Rectal smooth muscle tissue (tissue), 1 donor: ENCODE measurements around the gene NXPH4.

Experiments used
- H3K27ac ChIP-seq: one replicate; pipeline ENCODE4 v1.7.0; 2013; ENCODE audit warnings: low read depth, low read length, inconsistent platforms
- H3K27me3 ChIP-seq: one replicate; pipeline ENCODE4 v1.7.0; 2013; ENCODE audit warnings: low read length; ENCODE audit not compliant: control insufficient read depth, insufficient read depth
- H3K36me3 ChIP-seq: one replicate; pipeline ENCODE4 v1.7.0; 2013; ENCODE audit warnings: low read length; ENCODE audit not compliant: control insufficient read depth, insufficient read depth
- H3K4me1 ChIP-seq: one replicate; pipeline ENCODE4 v1.7.0; 2013; ENCODE audit warnings: low read length; ENCODE audit not compliant: control insufficient read depth, insufficient read depth
- H3K4me3 ChIP-seq: one replicate; pipeline ENCODE4 v1.7.0; 2013; ENCODE audit warnings: low read length
- H3K9ac ChIP-seq: one replicate; pipeline ENCODE4 v1.7.0; 2013; ENCODE audit warnings: low read length

The NXPH4 gene

GRCh38 chr12:57209916-57210315 lies 6.7 kb upstream of the NXPH4 start:
- peaks cover 34% of the 10 kb centered on the region for H3K36me3 ChIP-seq
- peaks cover 7% of the 10 kb centered on the region for H3K27me3 ChIP-seq
- no peak overlapping the region for H3K27ac ChIP-seq
- no peak overlapping the region for H3K9ac ChIP-seq
- no peak overlapping the region for H3K4me3 ChIP-seq
- H3K4me1 ChIP-seq = no peaks in the 10 kb centered on the region

GRCh38 chr12:57210461-57210860 lies 6.1 kb upstream of the NXPH4 start:
- Histone ChIP-seq H3K4me1 (no peaks in the 10 kb centered on the region), H3K27me3 (peaks cover 13% of the 10 kb centered on the region), H3K36me3 (peaks cover 29% of the 10 kb centered on the region), H3K4me3 (no peak overlapping the region), H3K9ac (no peak overlapping the region), H3K27ac (no peak overlapping the region)

DNA sequence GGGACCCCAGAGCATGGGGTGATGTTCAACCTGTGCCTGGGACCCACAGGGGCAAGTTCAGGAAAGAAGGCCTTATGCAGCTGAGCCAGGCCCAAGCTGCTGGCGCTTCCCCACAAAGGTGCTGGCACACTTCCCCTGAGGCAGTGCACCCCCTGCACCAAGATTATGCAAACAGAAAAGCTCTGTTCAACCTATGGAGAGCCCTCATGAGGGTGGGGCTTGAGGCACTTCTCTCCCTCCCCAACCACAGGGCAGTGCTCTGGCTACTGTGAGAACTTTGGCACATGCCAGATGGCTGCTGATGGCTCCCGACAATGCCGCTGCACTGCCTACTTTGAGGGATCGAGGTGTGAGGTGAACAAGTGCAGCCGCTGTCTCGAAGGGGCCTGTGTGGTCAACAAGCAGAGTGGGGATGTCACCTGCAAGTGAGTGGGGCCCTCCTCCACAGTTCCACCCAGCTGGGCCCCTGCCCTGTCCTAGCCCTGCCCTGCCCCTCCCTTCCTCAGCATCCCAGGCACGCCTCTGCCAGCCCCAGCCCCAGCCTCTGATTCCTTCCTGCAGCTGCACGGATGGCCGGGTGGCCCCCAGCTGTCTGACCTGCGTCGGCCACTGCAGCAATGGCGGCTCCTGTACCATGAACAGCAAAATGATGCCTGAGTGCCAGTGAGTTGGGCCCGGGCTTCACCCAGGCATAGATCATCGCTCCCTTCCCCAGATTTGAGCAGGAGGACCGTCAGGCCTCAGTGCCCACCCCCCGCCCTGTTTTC lies 5.5 kb upstream of the NXPH4 start:
- no peak overlapping the region for H3K27ac ChIP-seq
- H3K36me3 ChIP-seq = peaks cover 26% of the 10 kb centered on the region
- H3K9ac ChIP-seq = no peak overlapping the region
- no peaks in the 10 kb centered on the region for H3K4me1 ChIP-seq
- H3K27me3 ChIP-seq = peaks cover 19% of the 10 kb centered on the region
- H3K4me3 ChIP-seq = no peak overlapping the region

DNA sequence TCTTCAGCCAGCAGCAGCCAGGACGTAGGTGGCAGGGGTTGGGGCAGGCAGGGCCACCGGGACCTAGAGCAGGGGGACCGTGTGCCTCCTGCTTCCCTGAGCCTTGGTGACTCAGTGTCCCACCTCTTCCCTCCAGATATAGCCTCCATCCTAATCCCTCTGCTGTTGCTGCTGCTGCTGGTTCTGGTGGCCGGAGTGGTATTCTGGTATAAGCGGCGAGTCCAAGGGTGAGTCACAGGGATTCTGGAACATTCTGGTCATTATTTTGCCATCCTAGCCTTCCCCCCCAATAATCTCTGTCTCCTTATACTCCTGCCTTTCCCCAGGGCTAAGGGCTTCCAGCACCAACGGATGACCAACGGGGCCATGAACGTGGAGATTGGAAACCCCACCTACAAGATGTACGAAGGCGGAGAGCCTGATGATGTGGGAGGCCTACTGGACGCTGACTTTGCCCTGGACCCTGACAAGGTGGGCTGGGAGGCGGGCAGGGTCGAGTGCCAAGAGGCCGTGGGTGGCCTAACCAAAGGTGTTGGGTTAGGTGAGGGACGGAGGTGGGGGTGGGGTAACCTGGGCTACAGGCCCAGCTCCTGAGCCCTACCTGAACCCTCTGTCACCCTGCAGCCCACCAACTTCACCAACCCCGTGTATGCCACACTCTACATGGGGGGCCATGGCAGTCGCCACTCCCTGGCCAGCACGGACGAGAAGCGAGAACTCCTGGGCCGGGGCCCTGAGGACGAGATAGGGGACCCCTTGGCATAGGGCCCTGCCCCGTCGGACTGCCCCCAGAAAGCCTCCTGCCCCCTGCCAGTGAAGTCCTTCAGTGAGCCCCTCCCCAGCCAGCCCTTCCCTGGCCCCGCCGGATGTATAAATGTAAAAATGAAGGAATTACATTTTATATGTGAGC lies 4.5 kb upstream of the NXPH4 start:
- H3K4me3 ChIP-seq = no peak overlapping the region
- peaks cover 20% of the 10 kb centered on the region for H3K27me3 ChIP-seq
- no peak overlapping the region for H3K27ac ChIP-seq
- peaks cover 21% of the 10 kb centered on the region for H3K36me3 ChIP-seq
- no peaks in the 10 kb centered on the region for H3K4me1 ChIP-seq
- no peak overlapping the region for H3K9ac ChIP-seq

DNA sequence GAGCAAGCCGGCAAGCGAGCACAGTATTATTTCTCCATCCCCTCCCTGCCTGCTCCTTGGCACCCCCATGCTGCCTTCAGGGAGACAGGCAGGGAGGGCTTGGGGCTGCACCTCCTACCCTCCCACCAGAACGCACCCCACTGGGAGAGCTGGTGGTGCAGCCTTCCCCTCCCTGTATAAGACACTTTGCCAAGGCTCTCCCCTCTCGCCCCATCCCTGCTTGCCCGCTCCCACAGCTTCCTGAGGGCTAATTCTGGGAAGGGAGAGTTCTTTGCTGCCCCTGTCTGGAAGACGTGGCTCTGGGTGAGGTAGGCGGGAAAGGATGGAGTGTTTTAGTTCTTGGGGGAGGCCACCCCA lies 3.9 kb upstream of the NXPH4 start:
- Histone ChIP-seq H3K27ac (no peak overlapping the region), H3K9ac (no peak overlapping the region)

GRCh38 chr12:57213058-57213715 lies 3.4 kb upstream of the NXPH4 start:
- H3K9ac ChIP-seq = no peak overlapping the region
- H3K4me3 ChIP-seq = no peak overlapping the region
- H3K27ac ChIP-seq = no peak overlapping the region
- peaks cover 13% of the 10 kb centered on the region for H3K36me3 ChIP-seq
- H3K27me3 ChIP-seq = peaks cover 32% of the 10 kb centered on the region
- no peaks in the 10 kb centered on the region for H3K4me1 ChIP-seq

More for the DNA sequence above, 3.9 kb upstream of the NXPH4 start:
- Histone ChIP-seq H3K4me1 (no peaks in the 10 kb centered on the region), H3K36me3 (peaks cover 18% of the 10 kb centered on the region), H3K27me3 (peaks cover 27% of the 10 kb centered on the region), H3K4me3 (no peak overlapping the region)

- H3K36me3 ChIP-seq = peaks cover 11% of the 10 kb centered on the region
- H3K4me1 ChIP-seq = no peaks in the 10 kb centered on the region
- peaks cover 38% of the 10 kb centered on the region for H3K27me3 ChIP-seq
- no peak overlapping the region for H3K9ac ChIP-seq
- H3K4me3 ChIP-seq = no peak overlapping the region
- no peak overlapping the region for H3K27ac ChIP-seq
Measured at GRCh38 chr12:57213763-57214397, 2.7 kb upstream of the NXPH4 start.

DNA sequence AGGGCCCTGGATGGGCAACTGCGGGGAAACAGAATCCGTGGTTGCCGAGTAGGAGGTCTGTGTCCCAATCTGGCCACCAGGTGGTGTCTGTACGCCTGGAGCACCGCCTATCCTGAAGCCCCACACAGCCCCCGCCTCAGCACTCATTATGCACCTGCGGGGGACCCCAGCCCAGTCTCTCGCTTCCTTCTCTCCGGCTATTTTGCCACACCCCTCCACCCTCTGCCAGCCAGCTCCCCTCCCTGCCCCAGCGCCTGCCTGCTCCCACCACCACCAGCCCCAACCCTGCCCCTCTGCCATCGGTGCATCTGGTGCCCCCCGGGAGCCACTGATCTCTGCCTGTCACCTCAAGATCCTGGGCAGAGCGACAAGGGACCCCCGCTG lies 2.2 kb upstream of the NXPH4 start:
- Histone ChIP-seq H3K4me3 (no peak overlapping the region), H3K36me3 (peaks cover 8% of the 10 kb centered on the region), H3K27ac (no peak overlapping the region), H3K4me1 (no peaks in the 10 kb centered on the region), H3K27me3 (peaks cover 43% of the 10 kb centered on the region), H3K9ac (no peak overlapping the region)

DNA sequence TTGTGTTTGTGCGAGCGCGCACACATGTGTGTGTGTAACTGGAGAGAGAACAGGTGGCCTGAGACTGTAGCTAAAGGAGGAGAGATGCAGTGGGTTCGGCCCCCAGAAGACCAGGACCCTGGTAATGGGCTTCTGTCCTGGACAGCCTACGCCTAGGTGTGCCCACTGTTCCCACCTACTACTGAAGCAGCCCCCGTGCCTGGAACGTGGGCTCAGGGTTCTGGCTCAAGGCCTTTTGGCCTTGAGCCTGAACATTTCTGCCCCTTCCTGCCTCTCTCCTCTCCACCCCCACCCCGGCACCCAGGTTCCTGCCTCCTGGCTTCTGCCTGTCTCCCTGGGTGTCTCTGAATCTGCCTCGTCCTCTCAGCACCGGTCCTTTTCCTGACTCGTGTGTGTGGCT lies 1.5 kb upstream of the NXPH4 start:
- peaks cover 3% of the 10 kb centered on the region for H3K36me3 ChIP-seq
- H3K27ac ChIP-seq = no peak overlapping the region
- H3K4me1 ChIP-seq = no peaks in the 10 kb centered on the region
- peaks cover 49% of the 10 kb centered on the region for H3K27me3 ChIP-seq
- H3K9ac ChIP-seq = no peak overlapping the region
- H3K4me3 ChIP-seq = no peak overlapping the region

DNA sequence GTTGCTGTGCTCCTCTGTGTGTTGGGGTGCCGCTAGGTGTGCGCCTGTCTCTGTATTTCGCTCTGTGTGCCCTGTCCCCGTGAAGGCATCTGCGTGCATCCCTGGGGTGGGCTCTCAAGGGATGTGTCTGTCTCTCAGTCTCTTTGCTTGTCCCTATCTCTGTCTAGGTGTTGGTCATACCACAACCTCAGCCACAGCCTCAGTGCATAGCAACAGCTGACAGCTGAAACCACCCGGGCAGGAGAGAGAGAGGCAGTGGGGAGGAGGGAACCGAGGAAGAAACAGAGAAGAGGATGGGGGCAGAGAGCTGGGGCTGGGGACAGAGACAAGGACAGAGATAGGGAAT lies 953 bp upstream of the NXPH4 start:
- Histone ChIP-seq H3K4me3 (no peak overlapping the region), H3K27me3 (peaks cover 51% of the 10 kb centered on the region), H3K27ac (no peak overlapping the region), H3K36me3 (peaks cover under 1% of the 10 kb centered on the region), H3K9ac (no peak overlapping the region), H3K4me1 (no peaks in the 10 kb centered on the region)

DNA sequence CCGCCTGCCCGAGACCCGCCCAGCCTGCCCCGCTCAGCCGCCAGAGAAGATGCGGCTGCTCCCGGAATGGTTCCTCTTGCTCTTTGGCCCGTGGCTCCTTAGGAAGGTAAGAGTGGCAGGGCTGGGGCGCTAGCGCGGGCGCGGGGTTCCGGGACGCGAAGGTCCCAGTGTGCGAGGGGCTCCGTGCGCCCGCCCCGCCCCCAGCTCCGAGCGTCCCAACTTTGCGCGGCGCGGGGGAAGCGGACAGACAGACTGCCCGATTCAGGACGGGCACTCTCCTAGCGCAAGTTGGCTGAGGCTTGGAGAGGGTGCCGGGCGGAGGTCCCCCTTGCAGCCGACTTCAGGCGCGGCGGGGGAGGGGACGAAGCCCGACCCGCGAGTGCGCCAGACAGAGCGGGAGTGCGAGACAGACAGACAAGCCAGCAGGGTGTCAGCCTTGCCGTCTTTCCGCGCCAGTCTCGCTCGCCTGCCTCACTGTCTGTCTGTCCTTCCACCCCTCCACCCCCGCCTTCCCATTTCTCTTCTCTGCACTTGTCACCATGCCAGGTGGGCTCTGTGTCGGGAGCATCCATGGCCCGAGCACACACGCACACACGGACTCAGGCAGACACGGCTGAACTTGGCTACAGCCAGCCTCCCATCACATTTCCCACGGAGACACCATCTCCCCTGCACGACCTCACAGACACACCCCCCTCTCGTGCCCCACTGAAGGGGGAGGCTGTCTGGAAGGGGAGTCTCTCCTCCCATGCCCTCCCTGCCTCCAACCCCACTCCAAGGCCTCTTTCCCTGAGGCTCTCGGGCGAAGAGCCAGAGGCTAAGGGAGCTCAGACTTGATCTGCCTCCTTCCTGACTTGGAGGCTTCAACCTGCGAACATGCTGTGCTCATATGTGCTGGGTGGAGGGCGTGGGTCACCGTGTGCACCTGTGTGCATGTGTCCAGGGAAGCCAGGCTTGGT lies 606 bp downstream of the NXPH4 start:
- Histone ChIP-seq H3K4me1 (no peaks in the 10 kb centered on the region), H3K36me3 (no peaks in the 10 kb centered on the region), H3K27ac (no peak overlapping the region), H3K4me3 (peak overlapping the region; percentile 58), H3K27me3 (peaks cover 67% of the 10 kb centered on the region), H3K9ac (no peak overlapping the region)
